Adipocyte (in vitro differentiated cells): ENCODE data around the gene RASGRP3.
A peak's percentile ranks its signal among the peaks of the same experiment; 100 is the strongest.
"Not testable (repeated sequence)": the region's sequence is repeated elsewhere in the genome, so short reads cannot be mapped to it uniquely, and the experiment has no call there.

Experiments used
- DNase-seq: peaks from one replicate; pipeline ENCODE4 v3.0.0-alpha.2; 2015; ENCODE audit warnings: low read depth
- H3K27me3 ChIP-seq: replicated peaks from 2 replicates; pipeline ENCODE4 v1.7.0; 2013; ENCODE audit warnings: mild to moderate bottlenecking, low read length, moderate library complexity; ENCODE audit not compliant: control insufficient read depth, insufficient read depth
- H3K36me3 ChIP-seq: 2 replicates; pipeline ENCODE4 v1.7.0; 2013; ENCODE audit warnings: low read length, mild to moderate bottlenecking, moderate library complexity; ENCODE audit not compliant: control insufficient read depth, insufficient read depth, severe bottlenecking
- H3K4me1 ChIP-seq: 2 replicates; pipeline ENCODE4 v1.7.0; 2013; ENCODE audit warnings: mild to moderate bottlenecking, low read length, moderate library complexity; ENCODE audit not compliant: control insufficient read depth, insufficient read depth
- H3K4me3 ChIP-seq: 2 replicates; pipeline ENCODE4 v1.7.0; 2013; ENCODE audit warnings: mild to moderate bottlenecking, low read length, moderate library complexity
- H3K9ac ChIP-seq: 2 replicates; pipeline ENCODE4 v1.7.0; 2013; ENCODE audit warnings: mild to moderate bottlenecking, low read length, moderate library complexity
- H3K9me3 ChIP-seq: 2 replicates; pipeline ENCODE4 v1.7.0; 2013; ENCODE audit warnings: mild to moderate bottlenecking, low read length, moderate library complexity; ENCODE audit not compliant: control insufficient read depth

The RASGRP3 gene

DNA sequence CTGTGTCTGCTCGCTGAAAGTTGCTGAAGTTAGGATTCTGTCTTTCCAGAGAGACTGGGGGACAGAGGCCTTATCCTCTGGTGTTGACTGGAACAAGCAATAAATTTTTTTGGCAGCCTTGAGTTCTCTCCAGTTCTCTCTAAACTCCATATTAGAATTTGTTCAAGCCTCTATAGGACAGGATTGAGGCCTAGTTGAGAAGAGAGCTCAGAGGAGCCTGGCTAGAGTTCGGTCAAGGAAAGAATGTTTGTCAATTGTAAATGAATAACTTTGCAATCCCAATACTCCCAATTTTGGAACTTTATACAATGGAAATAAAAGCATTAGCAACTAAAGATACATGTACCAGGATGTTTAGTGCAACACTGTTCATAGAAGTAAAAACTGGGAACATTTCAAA is 16.7 kb upstream of the RASGRP3 start:
- no peak for DNase-seq
- Histone ChIP-seq H3K4me3 (no peak overlapping the region), H3K36me3 (no peaks in the 10 kb centered on the region), H3K9ac (no peak overlapping the region), H3K9me3 (no peaks in the 10 kb centered on the region), H3K4me1 (peaks cover 11% of the 10 kb centered on the region), H3K27me3 (no peaks in the 10 kb centered on the region)

DNA sequence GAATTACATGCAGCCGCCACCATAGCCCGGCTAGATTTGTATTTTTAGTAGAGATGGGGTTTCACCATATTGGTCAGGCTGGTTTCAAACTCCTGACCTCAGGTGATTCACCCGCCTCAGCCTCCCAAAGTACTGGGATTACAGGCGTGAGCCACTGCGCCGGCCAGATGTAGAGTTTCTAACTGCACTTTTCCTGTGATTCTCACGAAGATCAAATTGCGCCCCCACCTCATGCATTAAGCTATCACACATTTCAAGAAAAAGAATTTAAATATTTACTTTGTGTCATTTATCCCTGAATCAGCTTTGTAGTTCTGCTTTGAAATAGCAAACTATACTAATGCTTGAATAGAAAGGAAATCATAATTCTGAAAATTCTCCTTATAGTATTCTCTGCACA is 13.9 kb upstream of the RASGRP3 start:
- not testable (repeated sequence) for H3K36me3 ChIP-seq, H3K4me1 ChIP-seq, H3K9me3 ChIP-seq, H3K27me3 ChIP-seq, H3K4me3 ChIP-seq, DNase-seq, H3K9ac ChIP-seq

DNA sequence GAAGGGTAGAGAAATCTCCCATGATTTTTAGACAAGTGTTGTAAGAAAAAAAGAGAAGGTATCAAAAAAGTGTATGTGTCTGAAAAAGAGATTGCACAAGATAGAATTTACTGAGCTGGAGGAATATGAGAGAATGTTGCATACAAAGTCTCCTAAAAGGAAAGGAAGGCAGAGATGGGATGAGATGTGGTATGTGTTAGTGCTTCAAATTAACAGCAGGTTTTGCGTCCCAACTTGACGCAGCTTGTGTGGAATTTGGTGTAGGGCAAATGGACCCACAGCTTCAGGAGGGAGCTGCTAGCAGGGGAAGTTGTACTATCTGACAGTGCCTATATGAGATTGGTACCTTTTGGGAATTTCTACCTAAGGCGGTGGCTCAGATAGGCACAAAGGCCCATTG is 9.0 kb upstream of the RASGRP3 start:
- H3K36me3 ChIP-seq, result no peaks in the 10 kb centered on the region
- H3K4me1 ChIP-seq, result no peaks in the 10 kb centered on the region
- no peak overlapping the region for H3K4me3 ChIP-seq
- no peaks in the 10 kb centered on the region for H3K27me3 ChIP-seq
- H3K9ac ChIP-seq, result no peak overlapping the region
- H3K9me3 ChIP-seq, result no peaks in the 10 kb centered on the region
- DNase-seq, result peak; percentile 19

DNA sequence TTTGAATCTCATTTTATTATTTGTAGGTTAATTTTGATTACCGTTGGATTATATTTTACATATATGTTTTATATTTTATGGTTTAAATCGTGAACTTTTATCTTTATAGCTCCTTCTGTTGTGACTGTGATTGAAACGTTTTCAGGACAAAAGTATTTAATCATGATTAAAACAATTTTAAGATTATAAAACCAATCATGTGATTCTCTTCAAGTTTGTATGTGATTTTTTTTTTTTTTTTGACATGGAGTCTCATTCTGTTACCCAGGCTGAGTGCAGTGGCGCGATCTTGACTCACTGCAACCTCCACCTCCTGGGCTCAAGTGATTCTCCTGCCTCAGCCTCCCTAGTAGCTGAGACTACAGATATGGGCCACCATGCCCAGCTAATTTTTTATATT is 7.2 kb upstream of the RASGRP3 start:
- H3K9ac ChIP-seq, result no peak overlapping the region
- H3K36me3 ChIP-seq, result no peaks in the 10 kb centered on the region
- no peaks in the 10 kb centered on the region for H3K4me1 ChIP-seq
- H3K4me3 ChIP-seq, result no peak overlapping the region
- H3K27me3 ChIP-seq, result no peaks in the 10 kb centered on the region
- DNase-seq, result no peak
- no peaks in the 10 kb centered on the region for H3K9me3 ChIP-seq

DNA sequence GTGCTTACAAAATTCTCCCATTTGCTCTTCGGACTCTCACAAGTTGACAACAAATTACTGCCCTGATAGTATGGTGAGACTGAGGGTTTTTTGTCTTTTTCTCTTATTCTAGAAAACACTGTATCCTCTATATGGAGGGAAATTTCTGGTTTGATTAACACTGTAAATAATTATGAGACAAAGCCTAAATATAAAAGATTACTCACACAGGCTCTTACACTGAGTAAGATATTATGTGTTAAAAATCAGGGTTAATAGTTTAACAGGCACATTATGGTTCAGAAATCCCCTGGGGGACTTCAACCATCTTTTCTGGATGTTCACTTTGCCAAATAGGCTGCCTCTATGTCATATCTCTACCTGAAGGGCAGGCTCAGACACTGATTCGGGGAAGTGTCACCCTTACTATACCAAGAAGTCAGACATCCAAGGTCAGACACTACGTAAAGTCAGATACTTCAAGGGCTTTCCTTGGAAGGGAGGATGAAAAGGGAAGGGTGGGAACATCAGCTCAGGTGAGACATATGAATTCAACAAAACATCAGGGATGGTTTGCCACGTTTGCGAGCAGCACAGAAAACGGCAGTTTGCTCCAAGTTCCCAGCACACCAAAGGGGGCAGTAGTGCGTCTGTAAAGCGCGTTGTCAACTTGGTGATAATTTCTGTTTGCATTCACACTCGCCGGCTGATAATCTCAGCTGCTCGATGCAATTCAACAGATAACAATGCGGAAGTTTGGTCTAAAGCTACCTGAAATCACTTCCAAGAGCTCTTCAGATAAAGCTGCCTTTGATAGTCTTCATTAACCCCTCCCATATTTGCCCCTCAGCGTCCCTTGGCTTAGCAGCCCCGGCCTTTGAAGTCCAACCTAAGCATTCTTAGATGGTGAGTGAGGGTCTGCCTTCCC is 972 bp upstream of the RASGRP3 start:
- peak; percentile 92 for DNase-seq

DNA sequence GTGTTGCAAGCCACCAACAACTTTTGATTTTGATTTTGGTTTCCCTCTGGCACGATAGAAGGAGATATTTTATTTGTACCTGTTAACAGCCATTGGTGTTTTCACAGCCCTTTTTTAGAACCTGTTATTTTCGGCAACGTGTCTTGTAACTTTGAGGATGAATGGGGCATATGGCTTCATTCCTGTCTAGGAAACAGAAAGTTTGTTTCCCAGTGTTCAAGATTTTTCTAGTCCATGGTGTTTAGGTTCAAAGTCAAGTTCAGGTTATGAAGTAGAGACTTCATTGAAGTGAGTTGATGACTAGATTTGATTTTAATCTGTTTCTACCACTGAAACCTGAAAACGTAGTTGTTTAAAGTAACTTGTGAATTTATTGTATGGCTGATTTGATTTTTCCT is 343 bp downstream of the RASGRP3 start:
- peak overlapping the region; percentile 87 for H3K4me3 ChIP-seq
- H3K9ac ChIP-seq, result peak overlapping the region; percentile 62
- H3K36me3 ChIP-seq, result no peaks in the 10 kb centered on the region
- no peak for DNase-seq
- H3K9me3 ChIP-seq, result no peaks in the 10 kb centered on the region
- H3K4me1 ChIP-seq, result peaks cover 5% of the 10 kb centered on the region
- H3K27me3 ChIP-seq, result peaks cover 6% of the 10 kb centered on the region

More for the DNA sequence above, 972 bp upstream of the RASGRP3 start:
- Histone ChIP-seq H3K4me3 (peak overlapping the region; percentile 87), H3K9ac (peak overlapping the region; percentile 62), H3K4me1 (peaks cover 5% of the 10 kb centered on the region), H3K27me3 (peaks cover 6% of the 10 kb centered on the region), H3K36me3 (no peaks in the 10 kb centered on the region), H3K9me3 (no peaks in the 10 kb centered on the region)

DNA sequence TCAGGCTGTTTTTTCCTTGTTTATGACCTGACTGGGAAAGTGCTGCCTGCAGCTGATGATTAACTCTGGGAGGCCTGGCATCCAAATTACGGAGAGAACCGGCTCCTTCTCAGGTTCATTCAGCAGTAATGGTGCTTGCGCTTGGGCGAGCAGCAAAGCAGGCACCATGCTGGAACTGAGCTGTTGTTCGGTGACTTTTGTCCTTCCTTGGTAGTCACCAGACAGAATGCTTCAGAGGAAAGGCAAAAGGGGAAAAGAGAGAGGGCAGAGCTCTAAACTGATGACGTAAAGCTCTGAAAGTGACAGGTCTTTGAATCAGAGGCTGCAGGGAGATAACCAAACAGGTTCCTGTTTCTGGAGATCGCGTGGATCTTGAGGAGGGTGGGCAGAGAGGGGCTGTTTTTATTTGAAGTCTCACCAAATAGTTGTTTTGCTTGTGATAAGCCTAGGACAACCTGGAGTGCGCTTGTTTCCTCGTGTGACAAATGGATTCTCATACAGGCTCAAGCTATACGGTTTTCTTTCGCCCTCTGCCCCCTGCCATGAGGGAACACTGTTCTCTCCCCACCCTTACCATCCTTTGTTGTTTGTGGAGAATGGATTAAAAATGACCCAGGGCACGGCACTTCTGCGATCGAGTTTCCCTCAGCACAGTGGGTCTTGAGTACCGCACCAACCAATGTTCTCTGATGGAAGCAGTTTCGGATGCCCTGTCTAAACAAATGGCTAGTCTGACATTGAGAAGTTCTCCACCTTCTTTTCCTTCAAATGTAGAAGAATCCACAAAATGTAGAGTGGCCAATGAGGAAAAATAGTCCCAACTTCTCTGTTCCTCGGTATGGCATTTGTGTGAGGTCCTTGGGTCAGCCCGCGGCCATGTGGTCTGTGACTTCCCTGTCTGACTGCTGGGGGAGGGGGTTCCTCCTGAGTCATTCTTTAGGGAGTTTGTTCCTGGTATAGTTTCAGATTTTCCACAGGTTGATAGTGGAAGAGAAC is 1.3 kb downstream of the RASGRP3 start:
- no peak for DNase-seq
- H3K9ac ChIP-seq, result no peak overlapping the region
- no peaks in the 10 kb centered on the region for H3K9me3 ChIP-seq
- H3K36me3 ChIP-seq, result no peaks in the 10 kb centered on the region
- peaks cover 5% of the 10 kb centered on the region for H3K4me1 ChIP-seq
- H3K4me3 ChIP-seq, result no peak overlapping the region
- H3K27me3 ChIP-seq, result peaks cover 6% of the 10 kb centered on the region

DNA sequence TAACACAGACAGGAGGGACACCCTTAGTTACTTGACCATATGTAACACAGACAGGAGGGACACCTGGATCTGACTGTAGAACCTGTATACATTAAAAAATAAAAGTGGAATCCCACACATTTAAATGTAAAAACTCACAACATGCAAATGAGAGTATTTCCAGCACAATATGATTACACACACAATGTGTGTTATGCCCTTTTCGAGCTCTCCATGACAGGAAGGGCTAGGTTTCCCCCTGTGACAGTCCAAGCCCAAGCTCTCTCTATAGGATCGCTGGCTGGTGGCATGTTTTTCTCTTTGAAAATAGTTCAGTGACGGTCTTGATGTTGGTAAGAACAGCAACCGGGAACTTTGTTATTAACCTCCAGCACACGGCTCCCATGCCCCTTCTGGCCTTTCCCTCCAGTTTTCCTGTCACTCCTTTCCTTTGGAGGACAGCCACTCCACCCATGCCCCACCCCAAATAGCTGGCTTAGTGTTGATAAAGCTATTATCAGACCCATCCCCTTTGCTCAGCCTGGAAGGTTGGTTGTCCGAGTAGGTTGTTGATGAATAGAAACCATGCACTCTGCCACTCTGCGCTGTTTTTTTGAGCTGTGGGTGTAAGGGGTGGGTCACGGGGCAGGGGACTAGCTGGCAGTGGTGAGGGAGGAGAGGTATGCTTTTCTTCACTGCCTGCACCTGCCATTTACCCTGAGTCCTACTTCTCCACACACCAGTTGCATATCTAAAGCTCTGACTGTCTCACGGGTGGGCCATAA is 2.7 kb downstream of the RASGRP3 start:
- Histone ChIP-seq H3K9me3 (no peaks in the 10 kb centered on the region), H3K9ac (no peak overlapping the region), H3K4me3 (no peak overlapping the region), H3K27me3 (peaks cover 6% of the 10 kb centered on the region), H3K4me1 (peaks cover 5% of the 10 kb centered on the region), H3K36me3 (no peaks in the 10 kb centered on the region)
- no peak for DNase-seq

DNA sequence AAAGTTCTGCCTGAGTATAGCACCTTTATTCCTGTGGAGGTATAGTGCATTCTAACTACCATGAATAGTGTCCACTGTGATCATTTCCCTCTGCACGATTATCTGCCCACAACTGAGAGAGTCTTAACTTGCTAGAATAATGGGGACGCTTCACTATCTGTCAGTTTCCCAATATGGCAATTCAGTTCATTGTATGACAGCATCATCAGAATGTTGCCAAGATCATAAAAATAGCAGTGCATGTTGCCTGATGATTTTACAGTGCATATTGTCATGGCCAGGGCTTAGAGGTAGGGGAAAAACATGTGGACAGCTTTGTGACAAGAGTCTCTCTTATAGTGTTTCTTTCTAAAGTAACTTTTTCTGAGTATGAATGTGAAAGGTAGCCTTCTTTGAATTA is 6.1 kb downstream of the RASGRP3 start:
- no peaks in the 10 kb centered on the region for H3K36me3 ChIP-seq
- H3K27me3 ChIP-seq, result peaks cover 6% of the 10 kb centered on the region
- DNase-seq, result no peak
- H3K9ac ChIP-seq, result no peak overlapping the region
- peaks cover 9% of the 10 kb centered on the region for H3K9me3 ChIP-seq
- no peaks in the 10 kb centered on the region for H3K4me1 ChIP-seq
- no peak overlapping the region for H3K4me3 ChIP-seq

DNA sequence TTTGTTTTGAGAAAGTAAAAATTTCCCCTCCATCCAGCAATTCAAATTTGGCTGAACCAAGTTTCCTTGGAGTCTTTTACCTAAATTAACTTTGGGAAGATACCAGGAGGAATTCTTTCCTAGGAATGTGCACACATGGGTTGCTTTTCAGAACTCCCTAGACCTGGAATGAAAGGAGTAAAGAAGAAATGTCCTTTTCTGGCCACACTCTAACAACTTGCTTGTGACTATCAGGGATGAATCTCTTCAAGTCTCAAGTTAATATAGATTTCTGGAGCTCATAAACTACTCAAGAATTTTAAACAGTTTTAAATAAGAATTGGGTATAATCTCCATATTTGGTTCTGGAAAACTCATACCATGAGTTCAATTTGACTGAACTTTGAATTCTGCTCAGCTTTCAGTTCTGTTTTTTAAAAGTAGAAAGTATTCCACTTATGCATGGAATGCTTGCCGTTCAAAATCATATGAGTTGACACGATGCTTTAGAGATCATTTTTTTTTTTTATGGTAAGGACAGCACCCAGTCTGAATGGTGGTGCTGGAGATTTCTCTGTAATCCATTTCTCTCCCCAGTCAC is 7.7 kb downstream of the RASGRP3 start:
- Histone ChIP-seq H3K4me3 (no peak overlapping the region), H3K4me1 (no peaks in the 10 kb centered on the region), H3K27me3 (peaks cover 4% of the 10 kb centered on the region), H3K36me3 (no peaks in the 10 kb centered on the region), H3K9ac (peak overlapping the region; percentile 31), H3K9me3 (peaks cover 9% of the 10 kb centered on the region)
- peak; percentile 57 for DNase-seq
